GM08714 (cell line): ENCODE data around the gene IL5RA.

Experiments used
- H3K4me3 ChIP-seq: fragments of 200-500 bp; sonication (Bioruptor generic); 2 replicates; pipeline ENCODE4 v1.5.1; 2014; ENCODE audit warnings: mild to moderate bottlenecking, low read length, inconsistent platforms
- ZNF274 ChIP-seq: IDR thresholded peaks from 2 replicates; pipeline ENCODE4 v1.6.1; 2012; ENCODE audit warnings: mild to moderate bottlenecking, low read depth, low read length

Gene IL5RA

DNA sequence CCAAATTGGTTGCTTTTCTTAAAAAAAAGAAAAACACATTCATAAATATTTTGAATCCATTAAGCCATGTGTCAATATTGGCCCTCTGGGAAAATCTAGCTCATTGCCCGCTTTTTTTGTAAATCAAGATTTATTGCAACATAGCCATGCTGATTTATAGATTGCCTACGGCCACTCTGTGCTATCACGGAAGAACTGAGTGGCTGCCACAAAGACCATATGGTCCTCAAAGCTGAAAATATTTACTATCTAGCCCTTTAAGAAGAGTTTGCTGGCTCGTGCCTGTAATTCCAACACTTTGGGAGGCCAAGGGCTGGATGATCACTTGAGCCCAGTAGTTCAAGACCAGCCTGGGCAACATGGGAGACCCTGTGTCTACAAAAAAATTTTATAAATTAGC is 45.9 kb downstream of the IL5RA start:
- H3K4me3 ChIP-seq, result no peak overlapping the region
- TF ChIP-seq ZNF274, result no peak

DNA sequence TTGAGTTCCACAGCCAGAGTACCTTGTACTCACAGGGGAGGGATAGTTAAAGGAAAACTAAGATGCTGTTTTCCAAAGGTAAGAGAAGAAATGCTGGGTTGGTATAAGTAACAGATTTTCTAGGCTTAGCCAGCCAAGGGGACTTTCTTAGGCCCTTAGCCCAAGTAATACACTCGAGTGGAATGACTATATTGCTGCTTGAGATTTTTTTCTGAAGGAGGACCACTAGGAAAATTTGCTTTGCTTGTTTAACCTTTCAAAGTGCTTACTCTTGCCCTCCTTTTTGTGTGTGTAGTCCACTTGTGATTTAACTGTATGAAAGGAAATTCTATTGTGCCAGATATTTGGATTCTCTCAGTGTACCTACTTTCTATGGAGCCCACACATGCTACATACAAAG is 50.5 kb downstream of the IL5RA start:
- H3K4me3 ChIP-seq, result no peak overlapping the region
- TF ChIP-seq ZNF274, result no peak

DNA sequence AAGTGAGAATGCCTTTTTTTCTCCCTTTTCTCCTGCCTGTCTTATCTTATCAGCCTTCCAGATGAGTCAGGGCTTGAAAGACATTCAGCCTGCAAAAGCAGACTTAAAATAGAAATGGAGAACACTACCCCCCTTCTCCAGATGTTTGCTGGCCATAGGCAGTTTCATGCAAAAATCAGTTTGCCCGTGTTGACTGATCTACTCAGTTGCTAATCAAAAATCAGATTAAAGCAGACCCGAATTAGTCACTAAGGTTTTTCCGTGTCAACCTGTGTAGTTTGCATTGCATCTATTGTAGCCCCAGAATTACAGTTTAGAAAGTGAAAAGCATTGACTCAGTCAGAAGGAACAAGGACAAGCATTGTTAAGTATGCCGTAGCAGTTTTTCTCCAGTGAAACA is 56.2 kb downstream of the IL5RA start:
- TF ChIP-seq ZNF274, result no peak
- H3K4me3 ChIP-seq, result no peak overlapping the region

DNA sequence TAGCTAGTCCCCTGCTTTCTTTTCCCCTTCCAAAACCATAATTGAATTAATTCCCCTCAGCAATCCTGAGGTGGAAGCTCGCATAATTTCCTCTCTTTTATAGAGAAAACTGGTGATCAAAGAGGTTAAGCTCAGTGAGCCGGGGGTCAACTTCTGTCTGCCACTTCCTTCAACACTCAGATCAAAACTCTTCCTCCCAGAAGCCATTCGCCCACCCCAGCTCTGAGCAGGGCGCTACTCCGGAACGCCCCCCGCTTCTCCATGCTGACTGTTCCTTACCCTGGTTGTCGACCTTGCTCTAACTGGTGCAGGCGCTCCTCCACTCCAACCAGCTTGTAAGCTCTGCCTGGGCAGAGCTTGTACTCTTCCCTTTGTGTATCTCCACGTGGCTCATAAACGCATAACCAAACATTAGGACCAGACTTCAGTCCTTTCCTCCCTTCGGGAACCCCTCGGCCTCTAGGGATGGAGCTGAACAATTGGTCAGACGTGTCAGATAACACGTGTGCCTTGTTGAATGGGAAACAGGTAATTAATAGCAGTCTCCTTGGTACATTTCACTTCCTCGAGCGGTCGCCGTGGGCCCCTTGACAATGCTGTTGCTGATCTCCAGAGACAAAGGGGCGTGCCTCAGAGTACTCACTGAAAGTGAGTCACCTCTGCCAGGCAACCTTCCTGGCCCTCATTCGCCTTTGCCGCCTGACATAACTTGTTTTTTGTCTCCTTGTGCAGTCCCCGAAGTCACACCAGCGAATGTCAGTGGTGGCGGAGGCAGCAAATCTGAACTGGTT is 71.8 kb downstream of the IL5RA start:
- H3K4me3 ChIP-seq, result no peak overlapping the region
- TF ChIP-seq ZNF274, result no peak

DNA sequence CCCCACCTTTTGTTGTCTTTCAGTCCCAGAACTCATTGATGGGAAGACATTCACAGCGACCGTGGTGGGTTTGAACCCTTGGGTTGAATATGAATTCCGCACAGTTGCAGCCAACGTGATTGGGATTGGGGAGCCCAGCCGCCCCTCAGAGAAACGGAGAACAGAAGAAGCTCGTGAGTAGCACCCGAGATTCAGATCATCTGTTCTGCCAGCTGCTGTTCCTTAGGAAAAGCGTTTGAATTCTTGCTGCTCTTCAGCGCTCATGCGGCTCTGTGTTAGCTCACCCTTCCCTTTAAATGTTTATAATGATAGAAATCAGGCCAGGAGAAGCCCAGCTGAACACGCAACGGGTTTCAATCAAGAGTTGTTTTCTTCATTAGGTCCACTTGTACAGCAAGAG is 73.0 kb downstream of the IL5RA start:
- no peak for TF ChIP-seq ZNF274
- no peak overlapping the region for H3K4me3 ChIP-seq

DNA sequence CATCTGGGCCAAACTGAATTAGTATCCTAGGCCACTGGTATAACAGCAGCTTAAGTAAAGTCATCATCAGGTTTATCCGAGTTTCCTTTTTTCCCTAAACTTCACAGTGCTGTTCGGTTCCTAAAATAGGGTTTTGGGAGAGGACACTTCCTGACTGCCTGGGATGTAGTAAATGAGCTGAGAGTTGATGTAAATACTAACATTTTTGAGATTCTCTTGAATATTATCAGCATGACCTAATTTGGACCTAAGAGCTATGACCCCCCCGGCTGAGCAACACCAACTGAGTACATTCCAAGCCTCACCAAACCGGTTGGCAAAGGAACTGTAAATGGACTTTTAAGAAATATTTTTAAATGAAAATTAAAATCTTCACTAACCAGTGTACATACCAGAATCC is 78.8 kb downstream of the IL5RA start:
- no peak overlapping the region for H3K4me3 ChIP-seq
- no peak for TF ChIP-seq ZNF274

DNA sequence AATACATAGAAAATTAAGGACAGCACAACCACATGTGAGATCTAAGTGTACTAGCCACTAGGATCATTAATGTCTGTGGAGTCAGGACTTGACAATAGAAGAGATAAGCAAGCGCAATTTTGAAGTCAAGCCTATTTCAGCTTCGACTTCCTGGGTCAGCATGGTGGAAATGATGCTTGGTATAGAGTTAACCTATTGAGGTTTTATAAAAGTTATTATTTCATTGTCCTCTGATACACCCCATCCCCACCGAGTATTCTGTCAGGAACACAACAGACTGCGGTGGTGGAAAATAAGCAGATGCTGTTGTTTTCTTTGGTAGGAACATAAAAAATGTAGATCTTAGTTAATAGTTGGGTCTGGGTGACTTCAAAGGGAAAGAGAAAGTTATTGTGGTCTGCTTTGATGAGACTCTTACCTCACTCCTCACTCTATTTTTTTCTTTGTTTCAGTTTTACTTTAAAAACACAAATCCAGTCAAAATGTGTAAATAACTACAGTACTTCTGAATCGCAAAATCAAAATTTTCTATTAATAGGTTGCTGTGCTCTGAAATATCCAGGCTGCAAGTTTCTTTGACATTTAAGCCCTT is 82.1 kb downstream of the IL5RA start:
- no peak for TF ChIP-seq ZNF274
- H3K4me3 ChIP-seq, result no peak overlapping the region

GRCh38 chr3:3023111-3023745 is 86.9 kb downstream of the IL5RA start:
- TF ChIP-seq ZNF274, result no peak
- H3K4me3 ChIP-seq, result no peak overlapping the region

DNA sequence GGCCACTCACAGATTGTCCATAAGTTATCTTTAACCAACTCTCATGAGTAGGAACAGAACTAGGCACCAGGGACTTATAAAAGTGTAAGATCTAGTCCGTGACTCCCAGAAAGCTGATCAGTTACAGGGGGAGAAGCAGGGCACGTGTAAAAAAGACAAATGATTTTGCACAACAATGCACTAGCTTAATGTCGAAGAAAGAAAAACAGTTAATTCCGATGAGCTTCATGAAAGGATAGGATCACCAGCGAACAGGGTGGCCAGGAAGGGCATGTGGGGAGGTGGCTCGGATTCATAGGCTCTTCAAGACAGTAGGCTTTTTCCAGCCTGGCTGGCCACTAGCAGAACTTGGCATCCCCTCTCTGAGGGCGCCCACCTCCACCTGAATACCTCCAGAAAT is 90.0 kb downstream of the IL5RA start:
- H3K4me3 ChIP-seq, result no peak overlapping the region
- no peak for TF ChIP-seq ZNF274
